Esophagus squamous epithelium (tissue), 4 donors: ENCODE data around the gene EPHA4.

Experiments
- POLR2A ChIP-seq, 4 donors: fragments of 450-650 bp; IDR thresholded peaks; one replicate each; pipeline ENCODE4 v1.6.1; 2017; ENCODE audit warnings: antibody characterized with exemption in 4 of 4, mild to moderate bottlenecking in 4 of 4, moderate library complexity in 3 of 4
- TF ChIP-seq, protein P1 (sequence below), 6 experiments: fragments of 450-650 bp in 4 of 6; fragments of 200-600 bp in 2 of 6; sonication (generic) in 2 of 6; IDR thresholded peaks; one replicate each; pipeline ENCODE4 v1.5.1; 2016 to 2019; ENCODE audit warnings: antibody characterized with exemption in 6 of 6, mild to moderate bottlenecking in 4 of 6, moderate library complexity in 4 of 6

DNA sequence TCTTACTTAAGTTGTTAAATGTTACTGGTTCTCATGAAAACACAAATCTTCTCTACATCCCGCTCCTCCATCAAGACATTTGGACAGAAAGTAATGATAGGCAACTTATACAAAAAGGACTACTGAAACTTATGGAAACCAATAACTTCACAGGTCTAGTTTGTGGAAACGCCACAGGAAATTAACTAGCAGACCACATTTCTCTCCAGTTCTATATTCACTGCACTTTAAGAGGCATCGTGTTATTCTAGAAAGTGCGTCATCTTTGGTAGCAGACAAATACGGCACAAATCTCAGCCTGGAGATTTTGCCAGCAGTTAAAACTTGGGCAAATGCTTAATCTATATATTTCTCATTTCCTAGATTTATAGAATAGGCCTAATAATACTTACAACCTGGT, 164.3 kb downstream of the EPHA4 start:
- TF ChIP-seq, protein P1, sequence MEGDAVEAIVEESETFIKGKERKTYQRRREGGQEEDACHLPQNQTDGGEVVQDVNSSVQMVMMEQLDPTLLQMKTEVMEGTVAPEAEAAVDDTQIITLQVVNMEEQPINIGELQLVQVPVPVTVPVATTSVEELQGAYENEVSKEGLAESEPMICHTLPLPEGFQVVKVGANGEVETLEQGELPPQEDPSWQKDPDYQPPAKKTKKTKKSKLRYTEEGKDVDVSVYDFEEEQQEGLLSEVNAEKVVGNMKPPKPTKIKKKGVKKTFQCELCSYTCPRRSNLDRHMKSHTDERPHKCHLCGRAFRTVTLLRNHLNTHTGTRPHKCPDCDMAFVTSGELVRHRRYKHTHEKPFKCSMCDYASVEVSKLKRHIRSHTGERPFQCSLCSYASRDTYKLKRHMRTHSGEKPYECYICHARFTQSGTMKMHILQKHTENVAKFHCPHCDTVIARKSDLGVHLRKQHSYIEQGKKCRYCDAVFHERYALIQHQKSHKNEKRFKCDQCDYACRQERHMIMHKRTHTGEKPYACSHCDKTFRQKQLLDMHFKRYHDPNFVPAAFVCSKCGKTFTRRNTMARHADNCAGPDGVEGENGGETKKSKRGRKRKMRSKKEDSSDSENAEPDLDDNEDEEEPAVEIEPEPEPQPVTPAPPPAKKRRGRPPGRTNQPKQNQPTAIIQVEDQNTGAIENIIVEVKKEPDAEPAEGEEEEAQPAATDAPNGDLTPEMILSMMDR (IDR thresholded peaks at IDR 0.05): no peak
- no peak for TF ChIP-seq POLR2A (IDR thresholded peaks at IDR 0.05)
